SK-N-SH (cell line): ENCODE measurements around the gene MIPEP.
"Not testable (repeated sequence)": the region's sequence is repeated elsewhere in the genome, so short reads cannot be mapped to it uniquely, and the experiment has no call there.

ENCODE experiments used
- RXRA ChIP-seq: IDR thresholded peaks from 2 replicates; pipeline ENCODE4 v1.4.0; 2012; ENCODE audit warnings: low read depth, mild to moderate bottlenecking, borderline replicate concordance
- SMC3 ChIP-seq: IDR thresholded peaks from 2 replicates; pipeline ENCODE4 v1.6.1; 2012; ENCODE audit warnings: low read depth, low read length, improper control_type of control experiment
- TAF1 ChIP-seq: IDR thresholded peaks from 2 replicates; pipeline ENCODE4 v1.6.1; 2012; ENCODE audit warnings: low read depth, mild to moderate bottlenecking, low read length, moderate library complexity, borderline replicate concordance
- TCF12 ChIP-seq: IDR thresholded peaks from 2 replicates; pipeline ENCODE4 v1.4.0; 2012
- TF ChIP-seq, protein P1 (sequence below): fragments of 200-600 bp; sonication (generic); IDR thresholded peaks from 2 replicates; pipeline ENCODE4 v1.6.1; 2017; ENCODE audit warnings: antibody characterized with exemption, mild to moderate bottlenecking, moderate library complexity

GRCh38 chr13:23893791-23894190 lies 4.6 kb upstream of the MIPEP start:
- TF ChIP-seq RXRA, TCF12, TAF1, SMC3: not testable (repeated sequence)
- TF ChIP-seq, protein P1, sequence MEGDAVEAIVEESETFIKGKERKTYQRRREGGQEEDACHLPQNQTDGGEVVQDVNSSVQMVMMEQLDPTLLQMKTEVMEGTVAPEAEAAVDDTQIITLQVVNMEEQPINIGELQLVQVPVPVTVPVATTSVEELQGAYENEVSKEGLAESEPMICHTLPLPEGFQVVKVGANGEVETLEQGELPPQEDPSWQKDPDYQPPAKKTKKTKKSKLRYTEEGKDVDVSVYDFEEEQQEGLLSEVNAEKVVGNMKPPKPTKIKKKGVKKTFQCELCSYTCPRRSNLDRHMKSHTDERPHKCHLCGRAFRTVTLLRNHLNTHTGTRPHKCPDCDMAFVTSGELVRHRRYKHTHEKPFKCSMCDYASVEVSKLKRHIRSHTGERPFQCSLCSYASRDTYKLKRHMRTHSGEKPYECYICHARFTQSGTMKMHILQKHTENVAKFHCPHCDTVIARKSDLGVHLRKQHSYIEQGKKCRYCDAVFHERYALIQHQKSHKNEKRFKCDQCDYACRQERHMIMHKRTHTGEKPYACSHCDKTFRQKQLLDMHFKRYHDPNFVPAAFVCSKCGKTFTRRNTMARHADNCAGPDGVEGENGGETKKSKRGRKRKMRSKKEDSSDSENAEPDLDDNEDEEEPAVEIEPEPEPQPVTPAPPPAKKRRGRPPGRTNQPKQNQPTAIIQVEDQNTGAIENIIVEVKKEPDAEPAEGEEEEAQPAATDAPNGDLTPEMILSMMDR, result not testable (repeated sequence)
